Epidermal melanocyte (primary cell): ENCODE measurements around the gene PDSS1.
"Not testable (repeated sequence)": the region's sequence is repeated elsewhere in the genome, so short reads cannot be mapped to it uniquely, and the experiment has no call there.

Experiments used
- DNase-seq: peaks from one replicate; pipeline ENCODE4 v3.0.0; 2011; ENCODE audit warnings: low spot score; ENCODE audit not compliant: insufficient read length

PDSS1 gene, protein sequence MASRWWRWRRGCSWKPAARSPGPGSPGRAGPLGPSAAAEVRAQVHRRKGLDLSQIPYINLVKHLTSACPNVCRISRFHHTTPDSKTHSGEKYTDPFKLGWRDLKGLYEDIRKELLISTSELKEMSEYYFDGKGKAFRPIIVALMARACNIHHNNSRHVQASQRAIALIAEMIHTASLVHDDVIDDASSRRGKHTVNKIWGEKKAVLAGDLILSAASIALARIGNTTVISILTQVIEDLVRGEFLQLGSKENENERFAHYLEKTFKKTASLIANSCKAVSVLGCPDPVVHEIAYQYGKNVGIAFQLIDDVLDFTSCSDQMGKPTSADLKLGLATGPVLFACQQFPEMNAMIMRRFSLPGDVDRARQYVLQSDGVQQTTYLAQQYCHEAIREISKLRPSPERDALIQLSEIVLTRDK

GRCh38 chr10:26697163-26697921, at the start of gene PDSS1:
TSS of gene PDSS1 (plus strand) at chr10:26697701. CDS start at chr10:26697712, 11 bp downstream.
- peak; percentile 79 for DNase-seq

- not testable (repeated sequence) for DNase-seq
Measured at GRCh38 chr10:26648245-26648636, 49.3 kb upstream of the PDSS1 start.

DNA sequence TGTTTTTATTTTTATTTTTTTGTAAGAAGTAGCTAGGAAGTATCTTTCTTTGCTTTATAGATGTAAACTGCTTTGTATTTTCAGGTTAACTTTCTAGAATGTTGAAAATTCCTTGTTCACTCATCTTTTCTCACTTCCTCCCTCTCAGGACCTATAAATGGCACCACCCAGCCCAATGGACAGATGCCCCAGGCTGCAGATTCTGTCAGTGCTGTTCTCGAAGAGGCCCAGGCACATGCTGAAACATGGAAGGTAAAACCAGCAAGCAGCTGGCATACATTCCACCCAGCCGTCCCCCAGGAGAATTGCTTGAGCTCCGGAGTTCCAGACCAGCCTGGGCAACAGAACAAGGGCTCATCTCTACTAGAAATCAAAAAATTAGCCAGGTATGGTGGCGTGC, 47.1 kb upstream of the PDSS1 start:
- no peak for DNase-seq

GRCh38 chr10:26651476-26651875, 46.0 kb upstream of the PDSS1 start:
- not testable (repeated sequence) for DNase-seq

DNA sequence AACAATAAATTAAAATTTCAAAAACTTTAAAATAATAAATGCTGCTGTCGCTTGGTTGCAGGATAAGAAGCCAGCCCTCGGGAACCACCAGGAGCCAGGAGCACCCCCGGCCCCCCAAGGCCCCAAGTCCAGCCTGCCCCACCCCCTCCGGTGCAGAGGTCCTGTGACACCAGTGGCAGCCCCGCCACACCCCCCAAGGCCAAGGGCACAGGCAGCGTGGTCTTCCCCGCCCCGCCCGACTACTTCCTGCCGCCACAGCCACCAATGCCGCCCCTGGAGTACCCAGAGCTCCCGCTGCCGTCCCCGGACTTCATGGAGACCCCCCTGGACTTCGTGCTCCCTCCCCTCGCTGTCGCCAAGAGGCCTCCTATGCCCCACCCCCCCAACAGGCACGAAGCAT, 44.5 kb upstream of the PDSS1 start:
- no peak for DNase-seq

- DNase-seq, result no peak
Measured at GRCh38 chr10:26655746-26656145, 41.8 kb upstream of the PDSS1 start.

- no peak for DNase-seq
Measured at GRCh38 chr10:26662864-26663263, 34.6 kb upstream of the PDSS1 start.

- no peak for DNase-seq
Measured at GRCh38 chr10:26665080-26666048, 32.1 kb upstream of the PDSS1 start.

DNA sequence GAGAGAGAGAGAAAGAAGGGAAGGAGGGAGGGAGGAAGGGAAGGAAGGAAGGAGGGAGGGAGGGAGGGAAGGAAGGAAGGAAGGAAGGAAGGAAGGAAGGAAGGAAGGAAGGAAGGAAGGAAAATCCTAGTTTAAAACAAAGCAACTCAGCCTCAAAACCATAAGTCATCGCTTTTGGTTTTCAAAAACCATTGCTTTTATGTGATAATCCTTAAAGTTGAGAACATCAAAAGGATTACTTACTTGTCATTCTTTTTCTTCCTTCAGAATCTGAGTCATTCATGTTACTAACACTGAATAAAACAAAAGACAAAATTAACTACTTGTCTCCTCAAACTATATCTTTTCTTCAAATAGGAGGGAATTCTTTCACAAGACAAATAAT, 21.6 kb upstream of the PDSS1 start:
- no peak for DNase-seq

- no peak for DNase-seq
Measured at GRCh38 chr10:26679588-26679987, 17.9 kb upstream of the PDSS1 start.

GRCh38 chr10:26681076-26681475, 16.4 kb upstream of the PDSS1 start:
- DNase-seq, result no peak

GRCh38 chr10:26681971-26682370, 15.5 kb upstream of the PDSS1 start:
- DNase-seq, result not testable (repeated sequence)

DNA sequence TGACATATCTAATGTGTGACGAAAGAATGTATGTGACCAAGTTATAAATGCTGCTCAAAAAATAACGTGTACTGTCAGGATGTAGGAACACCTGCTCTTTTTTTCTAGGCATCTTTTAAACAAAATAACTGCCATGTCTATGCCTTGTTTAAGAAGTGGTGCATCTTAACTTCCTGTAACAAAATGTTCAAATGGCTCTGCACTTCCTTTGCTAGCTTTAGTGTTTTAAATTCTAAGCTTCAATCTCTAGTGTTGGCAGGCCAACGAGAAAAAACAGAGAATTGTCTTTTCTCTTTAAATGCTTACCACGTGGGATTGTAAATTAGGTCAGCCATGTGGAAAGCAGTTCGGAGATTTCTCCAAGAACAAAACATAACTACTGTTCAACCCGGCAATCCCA, 14.6 kb upstream of the PDSS1 start:
- no peak for DNase-seq

- peak; percentile 32 for DNase-seq
Measured at GRCh38 chr10:26684667-26685264, 12.7 kb upstream of the PDSS1 start.

GRCh38 chr10:26685441-26685840, 12.1 kb upstream of the PDSS1 start:
- no peak for DNase-seq

DNA sequence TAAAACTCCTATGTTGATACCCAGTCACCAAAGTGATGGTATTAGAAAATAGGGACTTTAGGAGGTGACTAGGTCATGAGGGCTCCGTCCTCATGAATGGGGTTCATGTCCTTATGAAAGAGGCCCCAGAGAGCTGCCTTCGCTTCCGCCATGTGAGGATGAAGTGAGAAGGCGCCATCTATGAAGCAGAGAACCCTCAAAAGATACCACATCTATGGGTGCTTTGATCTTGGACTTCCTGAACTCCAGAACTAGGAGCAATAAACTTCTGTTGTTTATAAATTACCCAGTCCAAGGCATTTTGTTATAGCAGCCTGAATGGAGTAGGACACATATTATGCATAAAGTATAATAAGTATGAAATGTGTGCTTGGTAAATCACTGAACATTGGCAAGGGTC, 8.1 kb upstream of the PDSS1 start:
- no peak for DNase-seq

DNA sequence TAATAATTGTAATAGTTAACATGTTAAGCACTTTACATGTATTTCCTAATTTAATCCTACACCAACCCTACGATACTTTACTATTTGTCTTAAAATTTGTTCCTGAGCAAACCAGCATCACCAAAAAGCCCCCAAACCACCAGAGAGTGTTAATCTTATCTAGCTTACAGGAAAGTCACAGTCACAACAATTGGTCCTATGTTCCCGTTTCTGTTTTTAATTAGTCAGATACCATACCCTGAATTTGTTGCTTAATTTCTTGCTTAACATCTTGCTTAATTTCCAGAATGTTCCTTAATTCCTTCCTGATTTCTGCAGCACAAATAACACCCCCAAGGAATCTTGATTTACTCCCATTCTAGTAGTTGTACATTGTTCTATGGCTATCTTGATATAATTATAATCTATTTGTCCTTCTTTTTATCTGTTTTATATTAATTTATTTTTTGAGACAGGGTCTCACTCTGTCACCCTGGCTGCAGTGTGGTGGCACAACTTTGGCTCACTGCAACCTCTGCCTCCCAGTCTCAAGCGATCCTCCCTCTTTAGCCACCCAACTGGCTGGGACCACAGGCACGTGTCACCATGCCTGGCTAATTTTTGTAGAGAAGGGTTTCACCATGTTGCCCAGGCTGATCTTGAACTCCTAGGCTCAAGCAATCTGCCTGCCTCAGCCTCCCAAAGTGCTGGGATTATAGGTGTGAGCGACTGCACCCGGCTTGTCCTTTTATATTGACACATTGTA, 6.6 kb upstream of the PDSS1 start:
- no peak for DNase-seq

DNA sequence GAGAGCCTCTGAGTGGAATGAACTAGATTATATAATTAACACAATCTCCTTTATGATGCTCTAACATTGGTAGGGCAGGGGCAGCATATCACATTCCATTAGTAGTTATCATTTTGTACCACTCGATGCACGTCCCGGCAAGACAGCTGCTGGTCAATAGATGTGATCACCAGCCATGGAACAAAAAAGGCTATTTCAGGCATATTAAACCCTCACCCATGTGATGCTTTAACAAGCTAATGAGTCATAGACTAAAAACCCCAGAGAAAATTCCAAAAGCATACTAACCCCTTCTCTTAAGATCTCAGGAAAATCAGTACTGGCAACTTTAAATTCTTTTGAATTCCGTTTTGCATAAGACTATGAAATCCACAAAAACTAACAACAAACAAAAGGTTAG, 3.0 kb upstream of the PDSS1 start:
- DNase-seq, result not testable (repeated sequence)

- DNase-seq, result no peak
Measured at GRCh38 chr10:26696786-26697162, 727 bp upstream of the PDSS1 start.

DNA sequence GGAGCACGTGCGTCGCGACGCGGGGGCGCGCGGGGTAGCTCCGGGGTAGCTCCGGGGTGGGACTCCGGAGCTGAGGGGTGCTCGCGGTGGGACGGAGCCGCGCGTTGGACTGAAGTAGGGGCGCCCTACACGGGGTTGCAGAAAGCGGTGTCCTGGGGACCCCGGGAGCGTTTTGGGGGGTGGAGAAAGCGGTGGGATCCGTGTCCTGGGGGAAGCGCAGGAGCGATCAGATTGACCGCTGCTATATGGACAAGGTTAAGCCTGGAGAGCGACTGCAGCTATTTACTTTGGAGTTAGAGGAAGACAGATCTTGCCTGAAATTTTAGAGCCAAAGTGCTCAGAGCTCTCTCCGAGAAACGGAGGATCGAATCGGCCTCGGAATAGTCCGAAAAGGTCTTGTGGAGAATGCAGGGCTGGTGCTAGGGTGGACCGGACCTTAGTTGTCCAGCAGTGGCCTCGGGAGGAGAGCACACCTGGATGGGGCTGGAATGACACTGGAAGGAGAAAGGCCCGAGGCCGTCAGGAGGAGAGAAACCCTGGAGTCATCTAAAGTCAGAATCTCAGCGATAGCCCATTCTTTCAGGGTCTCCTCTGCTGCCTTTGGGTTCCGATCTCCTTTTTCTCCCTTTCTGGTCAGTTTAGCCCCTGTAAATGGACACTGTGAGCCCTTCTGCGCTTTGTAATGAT, 564 bp downstream of the PDSS1 start:
- no peak for DNase-seq
